Measurements from ENCODE around the gene FZR1. TPM values are rescaled to one million over a fixed set of nuclear protein-coding genes. Genes with fewer than 3 reads are reported as not detected.
"Not testable (repeated sequence)": the region's sequence is repeated elsewhere in the genome, so short reads cannot be mapped to it uniquely, and the experiment has no call there.

The FZR1 gene
- total RNA-seq, 1 donor, result 50.7 TPM

DNA sequence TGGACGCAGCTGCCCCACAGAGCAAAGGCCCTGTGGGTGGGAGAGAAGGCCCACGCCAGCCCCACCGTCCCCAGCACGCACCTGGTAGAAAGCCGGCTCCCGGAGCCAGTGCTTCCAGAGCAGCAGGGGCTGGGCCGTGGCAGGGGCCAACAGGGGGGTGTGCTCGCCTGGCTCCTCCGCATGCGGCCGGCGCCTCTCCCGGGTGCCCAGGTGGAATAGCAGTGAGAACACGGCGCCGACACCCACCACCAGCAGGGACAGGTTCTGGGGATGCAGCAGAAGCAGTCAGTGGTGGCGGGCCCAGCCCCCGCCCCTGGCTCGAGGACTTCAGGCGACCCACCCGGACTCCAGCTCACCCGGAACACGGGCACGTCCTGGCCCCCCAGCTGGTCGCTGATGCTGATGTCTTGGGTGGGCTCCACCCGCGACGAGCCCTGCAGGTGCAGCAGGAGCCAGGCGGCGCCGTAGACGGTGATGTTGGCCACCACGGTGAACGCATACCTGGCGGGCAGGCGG is 41.7 kb downstream of the FZR1 start:
- Histone ChIP-seq H3K27me3 (ENCODE audit: insufficient read depth, low read length) (no peaks in the 10 kb centered on the region), H3K9me3 (ENCODE audit: low read depth, low read length) (no peaks in the 10 kb centered on the region), H3K4me1 (ENCODE audit: insufficient read depth, low read length) (peaks cover 42% of the 10 kb centered on the region), H3K4me3 (ENCODE audit: low read length) (no peak overlapping the region)

DNA sequence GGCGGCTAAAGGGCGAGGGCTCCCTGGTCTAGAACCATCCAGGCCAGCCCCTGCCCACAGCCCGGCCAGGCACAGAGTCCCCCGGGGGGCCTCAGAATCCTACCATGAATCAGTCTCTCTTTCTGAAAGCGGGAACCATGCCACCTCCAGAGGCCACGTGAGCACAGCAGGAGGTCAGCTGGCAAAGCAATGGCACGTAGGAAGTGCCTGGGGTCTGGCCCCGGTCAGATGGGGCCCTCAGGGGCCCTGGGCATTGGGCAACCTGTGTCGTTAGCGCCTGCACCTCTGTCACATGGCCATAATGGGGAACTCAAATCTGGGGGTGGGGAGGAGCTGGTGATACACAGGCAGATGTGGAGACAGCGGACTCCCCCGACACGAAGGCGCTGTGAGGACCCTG is 42.5 kb downstream of the FZR1 start:
- no peaks in the 10 kb centered on the region for H3K9me3 ChIP-seq (ENCODE audit: low read depth, low read length)
- H3K4me3 ChIP-seq (ENCODE audit: low read length), result no peak overlapping the region
- no peaks in the 10 kb centered on the region for H3K27me3 ChIP-seq (ENCODE audit: insufficient read depth, low read length)
- H3K4me1 ChIP-seq (ENCODE audit: insufficient read depth, low read length), result peaks cover 49% of the 10 kb centered on the region

GRCh38 chr19:3549816-3550215 is 43.7 kb downstream of the FZR1 start:
- Histone ChIP-seq H3K4me3 (ENCODE audit: low read length) (no peak overlapping the region), H3K4me1 (ENCODE audit: insufficient read depth, low read length) (peaks cover 61% of the 10 kb centered on the region), H3K27me3 (ENCODE audit: insufficient read depth, low read length) (no peaks in the 10 kb centered on the region), H3K9me3 (ENCODE audit: low read depth, low read length) (no peaks in the 10 kb centered on the region)

- Histone ChIP-seq H3K27me3 (ENCODE audit: insufficient read depth, low read length) (no peaks in the 10 kb centered on the region), H3K4me3 (ENCODE audit: low read length) (no peak overlapping the region), H3K4me1 (ENCODE audit: insufficient read depth, low read length) (peaks cover 71% of the 10 kb centered on the region), H3K9me3 (ENCODE audit: low read depth, low read length) (no peaks in the 10 kb centered on the region)
Observed at GRCh38 chr19:3550947-3551791, 45.1 kb downstream of the FZR1 start.

- H3K9me3 ChIP-seq (ENCODE audit: low read depth, low read length), result no peaks in the 10 kb centered on the region
- H3K27me3 ChIP-seq (ENCODE audit: insufficient read depth, low read length), result no peaks in the 10 kb centered on the region
- H3K4me1 ChIP-seq (ENCODE audit: insufficient read depth, low read length), result peaks cover 77% of the 10 kb centered on the region
- H3K4me3 ChIP-seq (ENCODE audit: low read length), result no peak overlapping the region
Observed at GRCh38 chr19:3551792-3552095, 45.6 kb downstream of the FZR1 start.

GRCh38 chr19:3554254-3555083 is 48.4 kb downstream of the FZR1 start:
- no peaks in the 10 kb centered on the region for H3K27me3 ChIP-seq (ENCODE audit: insufficient read depth, low read length)
- H3K4me1 ChIP-seq (ENCODE audit: insufficient read depth, low read length), result peaks cover 67% of the 10 kb centered on the region
- H3K9me3 ChIP-seq (ENCODE audit: low read depth, low read length), result no peaks in the 10 kb centered on the region
- no peak overlapping the region for H3K4me3 ChIP-seq (ENCODE audit: low read length)

GRCh38 chr19:3555653-3556422 is 49.7 kb downstream of the FZR1 start:
- Histone ChIP-seq H3K4me1 (ENCODE audit: insufficient read depth, low read length) (peaks cover 63% of the 10 kb centered on the region), H3K27me3 (ENCODE audit: insufficient read depth, low read length) (no peaks in the 10 kb centered on the region), H3K4me3 (ENCODE audit: low read length) (peak overlapping the region; percentile 77), H3K9me3 (ENCODE audit: low read depth, low read length) (no peaks in the 10 kb centered on the region)

- H3K4me1 ChIP-seq (ENCODE audit: insufficient read depth, low read length), result peaks cover 63% of the 10 kb centered on the region
- H3K4me3 ChIP-seq (ENCODE audit: low read length), result peak overlapping the region; percentile 77
- H3K9me3 ChIP-seq (ENCODE audit: low read depth, low read length), result no peaks in the 10 kb centered on the region
- H3K27me3 ChIP-seq (ENCODE audit: insufficient read depth, low read length), result no peaks in the 10 kb centered on the region
Observed at GRCh38 chr19:3556423-3556977, 50.4 kb downstream of the FZR1 start.

GRCh38 chr19:3556978-3557460 is 50.9 kb downstream of the FZR1 start:
- Histone ChIP-seq H3K4me1 (ENCODE audit: insufficient read depth, low read length) (peaks cover 58% of the 10 kb centered on the region), H3K9me3 (ENCODE audit: low read depth, low read length) (no peaks in the 10 kb centered on the region), H3K27me3 (ENCODE audit: insufficient read depth, low read length) (no peaks in the 10 kb centered on the region), H3K4me3 (ENCODE audit: low read length) (peak overlapping the region; percentile 77)

DNA sequence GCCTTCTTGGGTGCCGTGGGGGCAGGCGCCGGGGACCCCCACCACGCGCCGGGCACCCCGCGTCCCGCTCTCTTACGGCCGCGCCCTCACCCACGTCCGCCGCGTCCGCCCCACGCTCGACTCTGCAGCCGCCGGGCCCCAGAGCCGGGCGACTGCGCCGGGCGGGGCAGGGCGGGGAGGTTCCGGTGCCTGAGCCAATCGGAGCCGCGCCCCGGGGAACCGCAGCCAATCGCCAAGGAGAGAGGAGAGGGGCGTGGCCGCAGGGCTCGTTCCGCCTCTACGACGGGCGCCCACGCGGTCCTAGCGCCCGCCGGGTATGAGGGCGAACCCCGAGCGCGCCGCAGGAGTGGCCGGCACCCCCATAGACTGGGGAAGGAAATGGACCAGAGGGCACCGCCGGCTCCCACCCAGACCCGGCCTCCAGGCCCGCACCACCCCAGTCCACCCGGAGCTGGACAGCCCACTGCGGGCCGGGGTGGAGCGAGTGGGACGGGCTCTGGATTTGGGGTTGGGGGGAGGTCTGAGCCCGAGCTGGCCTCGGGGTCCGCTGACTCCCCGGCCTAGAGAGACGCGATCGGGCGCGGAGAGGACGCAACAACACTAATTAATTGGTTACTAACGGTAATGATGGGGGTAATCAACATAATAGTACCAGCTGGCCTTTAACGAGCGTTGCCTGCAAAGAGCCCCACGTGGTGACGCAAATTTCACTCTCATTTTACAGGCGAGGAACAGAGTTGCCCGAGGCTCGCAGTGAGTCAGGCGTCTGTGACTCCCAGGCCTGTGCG is 51.5 kb downstream of the FZR1 start, which contains the start of gene MFSD12:
MFSD12 (minus strand) TSS at position 126 of the 788 bp plus-strand sequence. CDS start 183 bp downstream, outside the sequence.
- Histone ChIP-seq H3K9me3 (ENCODE audit: low read depth, low read length) (no peaks in the 10 kb centered on the region), H3K27me3 (ENCODE audit: insufficient read depth, low read length) (no peaks in the 10 kb centered on the region), H3K4me3 (ENCODE audit: low read length) (peak within 1 kb of the TSS; percentile 77), H3K4me1 (ENCODE audit: insufficient read depth, low read length) (peaks cover 53% of the 10 kb centered on the region)

DNA sequence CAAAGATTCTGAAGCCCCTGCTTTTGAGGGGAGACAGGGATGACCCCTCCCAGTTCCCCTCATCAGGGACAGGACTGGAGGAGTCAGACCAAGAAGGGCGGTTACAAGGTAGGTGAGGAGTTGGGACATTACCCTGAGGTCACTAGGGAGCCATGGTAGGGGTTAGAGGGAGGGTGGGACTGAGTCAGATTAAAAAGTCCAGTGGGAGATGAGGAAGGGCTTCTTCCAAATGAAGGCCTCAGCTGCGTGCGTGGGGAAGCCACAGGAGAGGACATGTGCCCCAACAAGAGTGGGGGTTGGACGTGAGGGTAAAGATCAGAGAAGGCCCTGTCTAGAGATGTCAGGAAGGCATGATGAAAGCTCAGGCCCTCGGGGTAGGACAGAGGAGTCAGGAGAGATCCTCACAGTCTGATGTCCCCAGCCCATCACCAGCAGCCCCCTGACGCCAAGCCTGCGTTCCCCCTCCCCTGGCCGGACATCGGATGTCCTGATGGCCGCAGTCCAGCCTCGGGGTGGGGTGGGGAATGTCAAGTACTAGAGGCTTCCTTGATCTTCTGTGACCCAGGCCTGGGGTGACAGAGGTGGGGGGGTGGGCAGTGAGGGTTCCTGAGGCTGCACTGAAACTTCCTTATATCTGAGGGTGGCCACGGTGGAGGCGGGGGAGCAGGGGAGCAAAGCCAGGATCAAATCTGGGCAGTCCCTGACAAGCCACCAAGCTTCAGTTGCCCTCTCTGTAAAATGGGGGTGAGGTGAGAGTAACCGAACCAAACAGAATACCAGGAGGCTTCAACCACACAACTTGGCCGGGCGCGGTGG is 57.8 kb downstream of the FZR1 start:
- Histone ChIP-seq H3K9me3 (ENCODE audit: low read depth, low read length) (no peaks in the 10 kb centered on the region), H3K4me3 (ENCODE audit: low read length) (no peak overlapping the region), H3K4me1 (ENCODE audit: insufficient read depth, low read length) (no peaks in the 10 kb centered on the region), H3K27me3 (ENCODE audit: insufficient read depth, low read length) (no peaks in the 10 kb centered on the region)

- Histone ChIP-seq H3K9me3 (ENCODE audit: low read depth, low read length) (no peaks in the 10 kb centered on the region), H3K4me1 (ENCODE audit: insufficient read depth, low read length) (no peaks in the 10 kb centered on the region), H3K27me3 (ENCODE audit: insufficient read depth, low read length) (no peaks in the 10 kb centered on the region), H3K4me3 (ENCODE audit: low read length) (no peak overlapping the region)
Observed at GRCh38 chr19:3565139-3565538, 59.0 kb downstream of the FZR1 start.

- not testable (repeated sequence) for H3K27me3 ChIP-seq (ENCODE audit: insufficient read depth, low read length); H3K9me3 ChIP-seq (ENCODE audit: low read depth, low read length); H3K4me3 ChIP-seq (ENCODE audit: low read length)
- H3K4me1 ChIP-seq (ENCODE audit: insufficient read depth, low read length), result peaks cover 15% of the 10 kb centered on the region
Observed at GRCh38 chr19:3570042-3570441, 63.9 kb downstream of the FZR1 start.

Data from mononuclear cell (primary cell).